Measurements from ENCODE around the gene CUTA.
"Not testable (repeated sequence)": the region's sequence is repeated elsewhere in the genome, so short reads cannot be mapped to it uniquely, and the experiment has no call there.

The CUTA gene

DNA sequence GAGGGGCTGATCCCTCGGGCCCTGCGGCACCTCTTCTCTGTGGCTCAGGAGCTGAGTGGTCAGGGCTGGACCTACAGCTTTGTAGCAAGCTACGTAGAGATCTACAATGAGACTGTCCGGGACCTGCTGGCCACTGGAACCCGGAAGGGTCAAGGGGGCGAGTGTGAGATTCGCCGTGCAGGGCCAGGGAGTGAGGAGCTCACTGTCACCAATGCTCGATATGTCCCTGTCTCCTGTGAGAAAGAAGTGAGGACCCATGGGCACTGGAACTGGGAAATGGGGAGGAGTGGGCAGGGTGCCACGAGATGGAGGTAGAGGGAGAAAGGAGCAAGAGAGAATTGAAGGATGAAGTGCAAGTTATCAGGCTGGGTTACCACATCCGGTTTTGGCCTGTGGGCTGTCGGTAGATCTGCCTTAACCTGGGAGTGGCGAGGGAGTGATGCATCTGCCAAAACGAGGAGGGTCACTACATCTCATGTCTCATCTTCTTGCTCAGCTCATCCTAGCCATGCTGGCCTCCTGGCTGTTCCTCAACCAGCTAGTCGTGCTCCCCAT is 12.4 kb downstream of the CUTA start:
- no peak for DNase-seq (ENCODE audit: low read depth in 2 of 2)

DNA sequence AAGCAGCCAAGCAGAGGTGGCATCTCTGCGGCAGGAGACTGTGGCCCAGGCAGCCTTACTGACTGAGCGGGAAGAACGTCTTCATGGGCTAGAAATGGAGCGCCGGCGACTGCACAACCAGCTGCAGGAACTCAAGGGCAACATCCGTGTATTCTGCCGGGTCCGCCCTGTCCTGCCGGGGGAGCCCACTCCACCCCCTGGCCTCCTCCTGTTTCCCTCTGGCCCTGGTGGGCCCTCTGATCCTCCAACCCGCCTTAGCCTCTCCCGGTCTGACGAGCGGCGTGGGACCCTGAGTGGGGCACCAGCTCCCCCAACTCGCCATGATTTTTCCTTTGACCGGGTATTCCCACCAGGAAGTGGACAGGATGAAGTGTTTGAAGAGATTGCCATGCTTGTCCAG is 13.0 kb downstream of the CUTA start:
- no peak for DNase-seq (ENCODE audit: low read depth in 2 of 2)

GRCh38 chr6:33399881-33400280 is 18.0 kb downstream of the CUTA start:
- DNase-seq (ENCODE audit: low read depth in 2 of 2) = not testable (repeated sequence)

DNA sequence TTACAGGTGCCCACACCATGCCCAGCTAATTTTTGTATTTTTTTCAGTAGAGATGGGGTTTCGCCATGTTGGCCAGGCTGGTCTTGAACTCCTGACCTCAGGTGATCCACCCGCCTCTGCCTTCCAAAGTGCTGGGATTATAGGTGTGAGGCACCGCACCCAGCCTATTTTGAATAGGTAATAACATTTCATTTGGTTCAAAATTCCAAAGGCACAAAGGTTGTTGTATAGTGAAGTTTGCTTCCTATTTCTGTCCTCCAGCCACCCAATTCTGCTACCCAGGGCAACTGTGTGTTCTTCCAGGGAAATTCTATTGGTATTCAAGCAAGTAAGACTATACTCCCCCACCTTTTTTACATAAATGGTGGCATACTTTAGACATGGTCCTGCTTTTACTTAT is 19.3 kb downstream of the CUTA start:
- not testable (repeated sequence) for DNase-seq (ENCODE audit: low read depth in 2 of 2)

DNA sequence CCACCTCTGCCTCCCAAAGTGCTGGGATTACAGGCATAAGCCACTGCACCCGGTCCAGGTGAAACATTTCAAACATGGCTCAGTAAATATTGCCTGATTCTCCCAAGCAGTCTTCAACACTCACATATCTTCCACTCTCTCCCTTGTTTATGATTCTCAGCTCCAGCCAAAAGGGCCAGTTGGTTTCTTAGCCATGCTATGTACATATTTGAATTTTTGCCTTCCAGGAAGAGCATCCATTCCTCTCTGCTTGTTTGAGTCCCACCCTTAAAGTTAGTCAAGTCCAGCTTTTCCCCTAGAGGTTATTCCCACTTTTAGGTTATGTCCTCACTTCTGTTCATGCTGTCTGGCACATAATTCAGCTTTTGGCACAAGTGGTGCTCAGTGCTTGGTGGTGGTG is 20.4 kb downstream of the CUTA start:
- DNase-seq (ENCODE audit: low read depth in 2 of 2) = no peak

- no peak for DNase-seq (ENCODE audit: low read depth in 2 of 2)
These were observed 24.9 kb downstream of the CUTA start for GRCh38 chr6:33392979-33393378.

GRCh38 chr6:33392595-33392948 is 25.3 kb downstream of the CUTA start:
- DNase-seq (ENCODE audit: low read depth in 2 of 2) = no peak

GRCh38 chr6:33391922-33392594 is 25.8 kb downstream of the CUTA start:
- peak in 1 of 2 donors; percentile 44 for DNase-seq (ENCODE audit: low read depth in 2 of 2)

- DNase-seq (ENCODE audit: low read depth in 2 of 2) = peak; percentile 98
These were observed 26.5 kb downstream of the CUTA start, which contains the start of gene KIFC1 for GRCh38 chr6:33391278-33391921. TSS of gene KIFC1 (plus strand) at chr6:33391823. CDS start at chr6:33391986, 163 bp downstream.

DNA sequence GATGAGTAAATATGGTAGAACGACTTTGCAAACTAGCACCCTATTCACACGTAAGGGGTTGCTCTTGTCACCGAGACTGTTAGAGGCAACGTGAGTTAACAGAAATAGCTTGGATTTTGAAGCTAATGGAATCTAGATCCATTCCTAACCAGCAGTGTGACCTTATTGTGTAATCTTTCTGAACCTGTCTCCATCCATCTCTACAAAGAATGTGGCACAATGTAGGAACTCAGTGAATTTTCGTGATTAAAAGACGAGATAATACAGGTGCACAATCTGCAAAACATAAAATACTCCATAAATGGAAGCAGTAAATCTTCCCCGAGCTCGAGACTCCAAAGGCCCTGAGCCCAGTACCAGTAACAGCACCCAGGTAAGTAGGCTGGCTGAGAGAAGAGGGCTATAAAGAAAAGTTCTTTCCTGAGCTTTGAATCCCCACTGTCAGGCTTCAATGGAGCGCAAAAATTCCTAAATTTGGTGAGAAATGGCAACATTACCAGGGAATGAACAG is 27.1 kb downstream of the CUTA start:
- DNase-seq (ENCODE audit: low read depth in 2 of 2) = no peak

DNA sequence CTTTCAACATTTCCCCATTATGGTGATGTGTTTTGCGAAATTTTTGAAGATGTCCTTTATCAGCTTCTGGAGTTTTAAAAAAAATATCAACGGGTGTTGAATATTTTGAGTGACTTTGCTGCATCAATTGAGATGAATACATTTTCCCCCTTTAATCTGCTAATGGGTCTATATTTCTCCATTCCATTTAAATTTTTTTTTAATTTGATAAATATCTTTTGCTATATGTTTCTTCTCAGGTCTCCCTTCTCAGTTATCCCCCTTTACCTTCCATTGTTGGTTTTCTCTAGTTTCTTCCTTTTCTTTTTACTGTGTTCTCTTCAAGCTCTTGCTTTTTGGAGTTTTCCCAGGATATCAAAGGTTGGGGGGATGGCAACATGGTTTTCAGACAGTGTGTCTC is 27.7 kb downstream of the CUTA start:
- no peak for DNase-seq (ENCODE audit: low read depth in 2 of 2)

DNA sequence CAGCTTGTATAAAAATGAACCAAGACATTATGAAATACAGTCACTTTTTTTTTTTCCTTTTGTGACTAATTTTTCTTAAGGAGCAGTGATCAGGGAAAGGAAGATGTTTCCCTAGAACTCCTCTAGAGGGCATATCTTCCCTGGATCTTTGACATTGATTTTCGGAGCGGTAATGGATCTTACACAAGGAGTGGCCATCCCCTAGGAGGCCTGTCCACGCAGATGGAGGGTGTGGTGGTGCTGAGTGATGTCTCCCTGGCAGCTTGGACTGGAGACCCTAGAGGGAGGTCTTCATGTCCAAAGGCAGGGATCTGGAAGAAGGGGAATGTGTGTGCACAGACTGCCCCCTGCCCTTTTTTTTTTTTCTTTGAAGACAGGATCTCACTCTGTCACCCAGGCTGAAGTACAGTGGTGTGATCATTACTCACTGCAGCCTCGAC is 33.3 kb downstream of the CUTA start:
- DNase-seq (ENCODE audit: low read depth in 2 of 2) = no peak

GRCh38 chr6:33383427-33384185 is 34.3 kb downstream of the CUTA start:
- no peak for DNase-seq (ENCODE audit: low read depth in 2 of 2)

- DNase-seq (ENCODE audit: low read depth in 2 of 2) = no peak
These were observed 37.5 kb downstream of the CUTA start for GRCh38 chr6:33380272-33380981.

DNA sequence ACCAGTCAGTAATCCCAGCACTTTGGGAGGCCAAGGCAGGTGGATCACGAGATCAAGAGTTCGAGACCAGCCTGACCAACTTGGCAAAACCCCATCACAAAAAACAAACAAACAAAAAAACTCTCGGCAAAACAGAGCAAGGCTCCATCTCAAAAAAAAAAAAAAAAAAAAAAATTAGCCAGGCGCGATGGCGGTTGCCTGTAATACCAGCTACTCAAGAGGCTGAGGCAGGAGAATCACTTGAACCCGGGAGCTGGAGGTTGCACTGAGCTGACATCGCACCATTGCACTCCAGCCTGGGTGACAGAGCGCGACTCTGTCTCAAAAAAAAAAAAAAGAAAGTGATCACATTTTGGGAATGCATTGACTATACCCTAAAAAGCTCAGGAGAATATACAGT is 38.7 kb downstream of the CUTA start:
- DNase-seq (ENCODE audit: low read depth in 2 of 2) = not testable (repeated sequence)

DNA sequence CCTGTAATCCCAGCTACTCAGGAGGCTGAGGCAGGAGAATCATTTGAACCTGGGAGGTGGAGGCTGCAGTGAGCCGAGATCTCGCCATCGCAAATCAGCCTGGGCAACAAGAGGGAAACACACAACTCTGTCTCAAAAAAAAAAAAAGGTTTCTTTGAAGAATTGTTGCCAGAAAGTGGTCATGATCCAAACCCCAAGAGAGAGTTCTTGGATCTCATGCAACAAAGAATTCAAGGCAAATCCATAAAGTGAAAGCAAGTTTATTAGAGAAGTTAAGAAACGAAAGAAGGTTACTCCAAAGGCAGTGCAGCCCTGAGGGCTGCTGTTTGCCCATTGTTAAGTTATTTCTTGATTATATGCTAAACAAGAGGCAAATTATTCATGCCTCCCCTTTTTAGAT is 40.7 kb downstream of the CUTA start:
- DNase-seq (ENCODE audit: low read depth in 2 of 2) = no peak

GRCh38 chr6:33375143-33375671 is 42.7 kb downstream of the CUTA start:
- DNase-seq (ENCODE audit: low read depth in 2 of 2) = no peak

GRCh38 chr6:33373960-33374910 is 43.7 kb downstream of the CUTA start:
- no peak for DNase-seq (ENCODE audit: low read depth in 2 of 2)

DNA sequence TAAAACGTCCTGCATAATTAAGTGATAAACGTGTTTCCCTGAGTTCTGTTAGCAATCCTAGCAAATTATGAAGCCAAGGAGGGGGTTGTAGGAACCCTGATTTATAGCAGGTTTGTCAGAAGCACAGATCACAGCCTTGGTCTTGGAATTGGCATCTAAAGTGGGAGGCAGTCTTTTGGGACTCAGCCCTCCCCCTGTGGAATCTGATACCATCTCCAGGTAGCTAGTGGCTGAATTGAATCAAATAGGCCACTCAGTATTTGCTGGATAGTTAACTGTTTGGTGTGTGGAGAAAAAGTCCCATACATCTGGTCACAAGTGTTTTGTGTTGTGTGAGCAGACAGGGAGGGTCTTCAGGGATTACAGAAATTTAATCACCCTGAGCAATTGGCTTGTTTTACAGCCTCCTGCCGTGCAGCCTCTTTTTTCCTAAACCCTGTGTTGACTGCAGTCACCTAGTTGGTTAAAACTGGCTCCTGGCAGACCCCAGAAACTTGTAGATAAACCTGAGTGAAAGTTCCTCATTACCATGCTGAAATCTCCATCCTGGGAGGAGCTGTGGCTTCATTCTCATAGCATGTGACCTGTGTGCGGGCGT is 45.3 kb downstream of the CUTA start:
- DNase-seq (ENCODE audit: low read depth in 2 of 2) = no peak

GRCh38 chr6:33371901-33372300 is 46.0 kb downstream of the CUTA start:
- not testable (repeated sequence) for DNase-seq (ENCODE audit: low read depth in 2 of 2)
